K562 (cell line): ENCODE data around the gene NEURL1. TPM values are rescaled to one million over a fixed set of nuclear protein-coding genes. Genes with fewer than 3 reads are reported as not detected.

Experiments
- AFF1 ChIP-seq, 2 experiments: fragments of 450-650 bp; IDR thresholded peaks; 2 replicates each; pipeline ENCODE4 v1.6.1; 2018; ENCODE audit warnings: mild to moderate bottlenecking in 2 of 2, low read depth in 1 of 2; ENCODE audit not compliant: partially characterized antibody in 2 of 2
- ETV5 ChIP-seq: sonication (generic); formaldehyde crosslinking; IDR thresholded peaks from 2 replicates; pipeline ENCODE4 v1.4.0; 2020; ENCODE audit warnings: low read depth, mild to moderate bottlenecking, missing genetic modification reagents
- POLR2AphosphoS2 ChIP-seq: IDR thresholded peaks from 2 replicates; pipeline ENCODE4 v1.6.1; 2012; ENCODE audit warnings: low read length, improper control_type of control experiment
- POLR2G ChIP-seq: fragments of 200-400 bp; formaldehyde crosslinking; IDR thresholded peaks from 2 replicates; pipeline ENCODE4 v1.6.1; 2017; ENCODE audit warnings: low read depth, mild to moderate bottlenecking, antibody characterized with exemption, low read length, moderate library complexity
- REST ChIP-seq, 2 experiments: fragments of 450-650 bp; formaldehyde crosslinking in 1 of 2; IDR thresholded peaks; 2 replicates each; pipeline versions ENCODE4 v1.4.0 to v1.6.1; 2014 to 2020; ENCODE audit warnings: mild to moderate bottlenecking in 2 of 2, borderline replicate concordance in 1 of 2, low read depth in 1 of 2
- polyA plus RNA-seq, 8 experiments: library from polyadenylated mRNA; depleted of rRNA in 4 of 8; stranded (reverse) in 5 of 8; unstranded in 3 of 8; fragments of >200 nt; fragmentation: Nextera tagmentation in 2 of 8; fragmentation: Illumina TruSeq in 1 of 8; extraction: Ambion mirVana in 2 of 8; extraction: Trizol in 1 of 8; gene quantifications; 2 replicates each; pipeline versions ENCODE4 v1.2.1 to v1.2.3, GENCODE V29; 2011 to 2014; ENCODE audit warnings: inconsistent platforms in 1 of 8, missing spikeins in 1 of 8
- total RNA-seq, 7 experiments: library from RNA; depleted of rRNA in 6 of 7; stranded (reverse); fragments of >200 nt in 6 of 7; fragmentation: Illumina TruSeq in 2 of 7; extraction: Trizol in 2 of 7; gene quantifications; 2 replicates each; pipeline versions ENCODE4 v1.2.1 to v1.2.3, GENCODE V29; 2011 to 2021; ENCODE audit warnings: low replicate concordance in 1 of 7

The NEURL1 gene
- total and polyA plus RNA-seq, 9 of the 15 experiments (the other 6 are each of a cell fraction or from before 2014, with no cell fraction given): 0.01 to 0.45 (median 0.16) TPM; not detected in 5

GRCh38 chr10:103622935-103623574 is 129.6 kb downstream of the NEURL1 start (continued):
- no peak for TF ChIP-seq POLR2G
- no peak for TF ChIP-seq AFF1 (IDR thresholded peaks at IDR 0.05; ENCODE audit: low read depth in 1 of 2, partially characterized antibody in 2 of 2)
- TF ChIP-seq ETV5: no peak
- TF ChIP-seq POLR2AphosphoS2: no peak
- TF ChIP-seq REST (IDR thresholded peaks at IDR 0.05; ENCODE audit: borderline replicate concordance): no peak
- TF ChIP-seq REST (CRISPR knock-in tag; IDR thresholded peaks at IDR 0.05; ENCODE audit: low read depth): no peak
- TF ChIP-seq, all 486 proteins: peak for 0
